Muscle of leg (tissue), 11 donors: ENCODE results near the gene DIS3L. TPM values are rescaled to one million over a fixed set of nuclear protein-coding genes. Genes with fewer than 3 reads are reported as not detected.

Experiments
- DNase-seq: peaks from one replicate; pipeline ENCODE4 v3.0.0; 2013
- H3K27ac ChIP-seq: one replicate; pipeline ENCODE4 v1.5.1; 2013; ENCODE audit warnings: mild to moderate bottlenecking, low read length, control low read depth
- H3K27me3 ChIP-seq: one replicate; pipeline ENCODE4 v1.6.1; 2013; ENCODE audit warnings: low read length; ENCODE audit not compliant: control insufficient read depth, insufficient read depth
- H3K36me3 ChIP-seq: one replicate; pipeline ENCODE4 v1.6.1; 2013; ENCODE audit warnings: low read length; ENCODE audit not compliant: control insufficient read depth, insufficient read depth
- H3K4me1 ChIP-seq: one replicate; pipeline ENCODE4 v1.6.1; 2013; ENCODE audit warnings: low read length; ENCODE audit not compliant: control insufficient read depth, insufficient read depth
- H3K4me3 ChIP-seq: one replicate; pipeline ENCODE4 v1.5.1; 2013; ENCODE audit warnings: low read length, control low read depth
- H3K9me3 ChIP-seq: replicated peaks from 2 replicates; pipeline ENCODE4 v1.6.1; 2013; ENCODE audit warnings: low read depth, low read length; ENCODE audit not compliant: control insufficient read depth
- WGBS: methylation state at CpG from one replicate; pipeline ENCODE4 v1.1.5; 2013; ENCODE audit warnings: missing lambda C conversion rate; ENCODE audit not compliant: insufficient coverage; 5-methylcytosine and 5-hydroxymethylcytosine counted together
- polyA plus RNA-seq, 8 donors: library from polyadenylated mRNA; unstranded; fragments of 120-200 nt; gene quantifications; one replicate each; pipeline versions ENCODE4 v1.2.1 to v1.2.3, GENCODE V29; 2013; ENCODE audit warnings: inconsistent platforms in 1 of 8, low replicate concordance in 1 of 8; ENCODE audit not compliant: insufficient read length in 8 of 8, insufficient read depth in 1 of 8
- total RNA-seq: library from RNA; stranded (reverse); fragments of 120-200 nt; gene quantifications from one replicate; pipeline ENCODE4 v1.2.4, GENCODE V29; 2013

The DIS3L gene
- total and polyA plus RNA-seq, 9 donors: 21.5 to 33.1 (median 29.9) TPM

DNA sequence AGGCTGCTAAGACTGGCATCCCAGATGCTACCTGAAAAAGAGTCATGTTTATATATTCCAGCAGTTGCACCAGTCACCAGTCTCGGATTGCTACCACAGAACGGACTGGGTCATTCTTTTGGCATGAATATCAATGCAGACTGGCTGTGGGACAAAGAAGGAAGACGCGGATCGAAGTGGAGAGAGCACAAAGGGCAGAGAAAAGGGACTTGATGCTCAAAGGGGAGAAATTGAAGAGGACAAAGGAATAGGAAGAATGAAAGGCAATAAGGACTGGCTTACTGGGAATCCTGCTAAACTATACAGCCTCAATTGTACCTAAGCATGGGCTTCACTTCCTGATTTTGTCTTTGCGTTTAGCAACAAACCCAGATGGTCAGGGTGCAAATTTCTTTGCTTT lies 15.3 kb upstream of the DIS3L start:
- 67% methylated on average over 5 of the region's 6 CpGs for WGBS
- no peaks in the 10 kb centered on the region for H3K9me3 ChIP-seq
- H3K4me3 ChIP-seq: no peak overlapping the region
- H3K36me3 ChIP-seq: no peaks in the 10 kb centered on the region
- no peak overlapping the region for H3K27ac ChIP-seq
- H3K27me3 ChIP-seq: no peaks in the 10 kb centered on the region
- no peaks in the 10 kb centered on the region for H3K4me1 ChIP-seq
- no peak for DNase-seq

DNA sequence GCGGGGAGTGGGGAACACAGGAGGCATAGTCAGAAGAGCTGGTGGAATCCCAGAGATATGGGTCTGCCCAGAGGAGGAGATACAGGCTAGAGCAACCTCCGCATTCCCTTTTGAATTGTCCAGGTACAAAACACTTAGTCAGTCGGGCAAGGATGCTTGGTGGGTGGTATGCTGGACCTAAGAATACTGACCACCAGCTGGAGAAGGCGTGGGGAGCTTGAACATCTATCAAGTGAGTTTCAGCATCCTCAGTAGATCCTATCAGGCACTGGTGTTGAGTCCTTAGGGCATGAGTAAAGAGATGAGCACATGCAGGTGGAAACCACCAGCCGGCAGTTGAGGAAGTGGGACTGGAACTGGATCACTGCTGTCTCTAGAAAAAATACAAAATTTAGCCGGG lies 14.7 kb upstream of the DIS3L start:
- no peaks in the 10 kb centered on the region for H3K36me3 ChIP-seq
- WGBS: 89% methylated on average over 6 of the region's 6 CpGs
- H3K9me3 ChIP-seq: no peaks in the 10 kb centered on the region
- no peak overlapping the region for H3K27ac ChIP-seq
- no peaks in the 10 kb centered on the region for H3K4me1 ChIP-seq
- no peaks in the 10 kb centered on the region for H3K27me3 ChIP-seq
- no peak overlapping the region for H3K4me3 ChIP-seq
- DNase-seq: no peak

DNA sequence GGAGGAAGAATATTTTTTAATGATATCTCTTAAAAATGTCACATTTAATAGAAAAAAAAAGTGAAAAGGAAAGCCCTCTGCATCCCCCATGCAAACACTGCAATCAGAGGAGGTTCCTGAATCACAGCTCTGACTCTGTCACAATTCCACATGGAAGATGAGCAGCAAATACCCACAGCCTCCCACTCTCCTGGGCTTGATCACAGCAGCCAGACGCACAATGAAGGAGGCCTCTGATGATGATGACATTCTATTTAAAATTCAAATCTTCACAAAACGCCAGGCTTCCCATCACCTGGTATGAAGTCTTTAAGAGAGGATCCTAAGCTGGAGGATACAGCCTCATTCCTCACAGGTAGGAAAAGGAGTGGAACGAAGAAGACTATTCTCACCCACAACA lies 9.1 kb upstream of the DIS3L start:
- Histone ChIP-seq H3K4me3 (no peak overlapping the region), H3K27ac (no peak overlapping the region), H3K9me3 (no peaks in the 10 kb centered on the region), H3K36me3 (peaks cover 4% of the 10 kb centered on the region), H3K27me3 (no peaks in the 10 kb centered on the region), H3K4me1 (peaks cover 8% of the 10 kb centered on the region)
- DNase-seq: no peak
- WGBS: no CpG with 5 or more reads among the region's 3 CpGs

DNA sequence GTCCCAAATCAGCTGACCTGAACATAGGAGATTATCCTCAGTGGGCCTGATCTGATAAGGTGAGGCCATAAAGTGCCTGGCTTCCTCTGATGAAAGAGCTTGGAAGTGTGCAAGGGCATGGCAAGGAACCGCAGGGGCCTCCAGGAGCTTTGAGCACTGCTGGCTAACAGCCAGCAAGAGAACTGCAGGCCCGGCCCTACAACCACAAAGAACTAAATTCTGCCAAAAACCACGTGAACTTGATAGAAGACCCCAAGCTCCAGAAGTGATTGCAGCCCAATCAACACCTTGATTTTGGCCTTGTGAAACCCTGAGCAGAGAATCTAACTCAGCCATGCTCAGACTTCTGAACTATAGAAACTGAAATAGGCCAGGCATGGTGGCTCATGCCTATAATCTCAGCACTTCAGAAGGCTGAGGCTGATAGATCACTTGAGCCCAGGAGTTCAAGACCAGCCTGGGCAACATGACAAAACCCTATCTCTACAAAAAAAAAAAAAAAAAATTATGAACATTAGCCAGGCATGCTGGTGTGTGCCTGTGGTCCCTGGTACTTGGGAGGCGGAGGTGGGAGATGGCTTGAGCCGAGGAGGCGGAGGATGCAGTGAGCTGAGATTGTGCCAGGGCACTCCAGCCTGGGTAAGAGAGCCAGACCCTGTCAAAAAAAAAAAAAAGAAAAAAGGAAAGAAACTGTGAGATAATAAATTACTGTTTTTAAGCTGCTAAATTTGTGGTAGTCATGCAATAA lies 7.7 kb upstream of the DIS3L start:
- no peak for DNase-seq
- Histone ChIP-seq H3K27ac (no peak overlapping the region), H3K36me3 (peaks cover 4% of the 10 kb centered on the region), H3K27me3 (no peaks in the 10 kb centered on the region), H3K9me3 (no peaks in the 10 kb centered on the region), H3K4me3 (no peak overlapping the region), H3K4me1 (peaks cover 9% of the 10 kb centered on the region)
- WGBS: 66% methylated on average over 5 of the region's 6 CpGs

DNA sequence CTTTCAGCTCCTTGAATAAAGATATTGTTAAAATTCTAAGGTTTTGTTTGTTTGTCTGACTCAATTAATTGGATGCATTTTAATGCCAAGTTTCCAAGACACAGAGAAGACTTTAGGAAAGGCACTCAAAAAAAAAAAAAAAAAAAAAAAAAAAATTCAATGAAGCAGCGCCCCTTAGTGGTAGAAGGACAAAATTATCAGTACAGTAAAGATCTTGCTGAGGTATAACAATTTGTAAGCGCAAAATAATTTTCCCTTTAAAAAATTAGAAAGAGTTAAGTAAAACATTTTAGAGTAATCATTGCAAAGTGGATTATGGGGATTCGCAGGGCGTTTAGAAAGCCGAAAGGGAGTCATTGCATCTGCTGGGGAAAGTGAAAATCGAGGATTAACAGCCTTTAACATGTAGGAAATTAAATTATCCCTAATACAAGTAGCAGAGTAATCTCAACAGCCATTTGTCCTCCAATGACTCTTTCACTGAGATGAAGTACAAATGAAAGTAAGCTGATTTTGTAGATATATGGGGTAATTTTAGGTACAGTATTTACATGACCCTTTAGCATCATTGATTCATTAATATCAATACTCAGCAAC lies 5.8 kb upstream of the DIS3L start:
- Histone ChIP-seq H3K4me3 (no peak overlapping the region), H3K9me3 (no peaks in the 10 kb centered on the region), H3K27me3 (no peaks in the 10 kb centered on the region), H3K4me1 (peaks cover 12% of the 10 kb centered on the region), H3K36me3 (peaks cover 4% of the 10 kb centered on the region), H3K27ac (no peak overlapping the region)
- peak; percentile 63 for DNase-seq
- WGBS: no CpG with 5 or more reads among the region's 6 CpGs

DNA sequence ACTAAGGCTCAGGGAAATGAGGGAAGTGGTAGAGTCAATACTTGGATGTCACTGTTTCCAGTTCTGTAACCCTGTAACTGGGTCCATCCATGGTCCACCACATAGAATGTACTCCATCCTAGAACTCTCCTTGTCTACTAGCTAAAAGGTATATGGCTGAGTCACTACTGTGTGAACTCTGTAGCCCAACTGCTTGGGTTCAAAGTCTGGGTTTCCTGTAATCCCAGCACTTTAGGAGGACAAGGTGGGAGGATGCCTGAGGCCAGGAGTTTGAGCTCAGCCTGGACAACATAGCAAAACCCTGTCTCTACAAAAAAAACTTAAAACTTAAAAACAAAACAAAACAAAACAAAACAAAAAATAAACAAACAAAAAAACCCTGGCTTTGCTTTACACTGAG lies 5.3 kb upstream of the DIS3L start:
- peaks cover 17% of the 10 kb centered on the region for H3K4me1 ChIP-seq
- no peak for DNase-seq
- peaks cover 4% of the 10 kb centered on the region for H3K36me3 ChIP-seq
- H3K27ac ChIP-seq: no peak overlapping the region
- no peaks in the 10 kb centered on the region for H3K9me3 ChIP-seq
- H3K27me3 ChIP-seq: no peaks in the 10 kb centered on the region
- H3K4me3 ChIP-seq: no peak overlapping the region

DNA sequence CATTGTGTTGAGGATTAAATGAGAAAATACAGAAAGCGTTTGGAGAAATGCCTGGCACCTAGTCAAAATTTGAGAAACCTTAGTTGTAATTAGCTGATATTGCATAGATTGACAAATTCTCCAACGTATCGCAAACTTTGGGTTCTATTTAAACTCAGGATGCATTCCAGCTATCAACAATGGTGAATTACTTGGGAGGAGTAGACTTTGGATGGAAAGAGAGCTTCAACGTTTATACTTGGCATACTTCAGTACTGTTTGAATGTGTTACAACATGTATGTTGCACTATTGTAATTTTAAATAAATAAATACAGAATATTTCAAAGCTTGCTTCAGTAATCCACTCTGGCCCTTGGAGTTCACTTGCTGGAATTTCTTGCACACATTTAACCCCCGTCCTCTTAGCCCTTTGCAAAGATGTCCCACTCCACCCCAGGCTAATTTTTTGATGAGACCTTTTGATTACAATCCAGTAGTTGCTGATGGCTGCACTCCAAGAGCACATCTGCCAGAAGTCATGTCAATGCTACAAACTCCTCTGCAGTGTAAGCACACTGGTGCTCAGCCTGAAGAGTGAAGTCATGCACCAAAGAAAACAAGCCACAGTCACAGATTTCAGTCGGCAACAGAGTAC lies 4.7 kb upstream of the DIS3L start:
- Histone ChIP-seq H3K4me1 (peaks cover 17% of the 10 kb centered on the region), H3K27me3 (no peaks in the 10 kb centered on the region), H3K9me3 (no peaks in the 10 kb centered on the region), H3K27ac (peak overlapping the region; percentile 55), H3K4me3 (no peak overlapping the region), H3K36me3 (peaks cover 4% of the 10 kb centered on the region)
- WGBS: no CpG with 5 or more reads among the region's 6 CpGs
- peak; percentile 74 for DNase-seq

DNA sequence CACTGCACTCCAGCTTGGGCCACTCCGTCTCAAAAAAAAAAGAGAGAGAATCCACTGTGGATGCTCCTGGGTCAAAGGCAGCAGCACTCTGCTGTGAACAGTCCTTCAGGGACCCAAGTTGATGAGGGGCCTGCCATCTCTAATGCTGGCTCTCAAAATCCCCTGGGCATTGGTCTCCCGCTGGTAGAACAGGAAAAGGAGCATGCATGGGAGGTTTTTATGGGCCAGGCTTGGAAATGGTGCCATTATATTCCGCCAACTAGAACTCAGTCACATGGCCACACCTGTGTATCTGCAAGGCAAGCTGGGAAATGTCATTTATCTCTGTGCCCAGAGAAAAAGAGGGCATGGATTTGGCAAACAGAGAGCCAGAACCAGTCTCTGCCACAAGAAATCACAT lies 3.4 kb upstream of the DIS3L start:
- Histone ChIP-seq H3K27me3 (no peaks in the 10 kb centered on the region), H3K36me3 (peaks cover 4% of the 10 kb centered on the region), H3K4me1 (peaks cover 27% of the 10 kb centered on the region), H3K9me3 (no peaks in the 10 kb centered on the region), H3K27ac (no peak overlapping the region), H3K4me3 (no peak overlapping the region)
- DNase-seq: no peak
- 95% methylated on average over 2 of the region's 3 CpGs for WGBS

DNA sequence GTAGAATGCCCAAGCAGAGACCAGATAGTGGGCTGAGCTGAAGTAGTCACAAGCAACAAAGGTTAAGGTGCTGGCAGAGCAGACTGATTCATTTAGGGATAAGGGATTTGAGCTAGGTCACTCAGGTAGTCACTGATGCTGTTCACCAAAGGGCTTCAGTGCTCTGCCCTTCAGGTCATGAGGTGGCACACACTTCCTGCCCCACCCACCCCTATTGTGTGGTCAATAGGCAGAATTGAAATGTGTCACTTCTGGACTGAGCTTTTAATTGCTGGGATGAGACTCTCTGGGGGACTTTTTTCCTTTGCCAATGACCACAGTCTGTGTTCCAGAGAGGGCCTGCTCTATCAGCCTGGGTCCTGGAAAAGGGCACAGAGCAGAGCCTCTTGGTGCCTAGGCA lies 2.9 kb upstream of the DIS3L start:
- H3K9me3 ChIP-seq: no peaks in the 10 kb centered on the region
- peaks cover 1% of the 10 kb centered on the region for H3K36me3 ChIP-seq
- peaks cover 28% of the 10 kb centered on the region for H3K4me1 ChIP-seq
- no peak for DNase-seq
- no peaks in the 10 kb centered on the region for H3K27me3 ChIP-seq
- H3K27ac ChIP-seq: no peak overlapping the region
- no peak overlapping the region for H3K4me3 ChIP-seq

DNA sequence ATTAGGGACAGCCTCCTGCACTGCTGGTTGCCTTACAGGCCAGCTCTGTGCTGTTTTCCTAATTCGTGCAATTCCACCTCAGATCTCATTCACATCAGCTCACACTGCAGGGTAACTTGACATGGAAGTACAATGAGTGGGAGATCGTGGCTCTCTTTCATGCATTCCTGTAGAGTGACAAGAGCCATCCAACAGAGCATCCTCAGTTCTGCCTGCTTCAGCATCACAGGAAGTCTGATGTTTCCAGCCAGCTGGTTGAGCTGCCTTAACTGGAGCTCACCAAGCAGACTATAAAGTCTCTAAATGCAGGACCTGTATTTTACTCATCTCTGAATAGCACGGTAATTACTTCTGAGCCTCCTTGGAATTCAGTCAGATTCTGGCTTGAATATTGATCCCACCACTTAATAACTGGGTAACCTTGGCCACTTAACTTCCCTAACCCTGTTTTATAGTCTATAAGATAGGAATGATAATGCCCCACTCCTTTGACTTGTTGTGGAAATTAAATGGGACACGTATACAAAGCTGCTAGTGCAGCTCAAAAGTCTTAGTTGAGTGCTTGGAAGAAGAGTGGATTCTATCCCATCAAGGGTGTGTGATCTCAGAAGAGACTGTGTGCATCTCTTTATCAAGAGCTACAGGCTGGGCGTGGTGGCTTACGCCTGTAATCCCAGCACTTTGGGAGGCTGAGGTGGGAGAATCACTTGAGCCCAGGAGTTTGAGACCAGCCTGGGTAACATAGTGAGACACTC lies 1.4 kb upstream of the DIS3L start:
- Histone ChIP-seq H3K9me3 (no peaks in the 10 kb centered on the region), H3K4me3 (no peak overlapping the region), H3K36me3 (peaks cover 3% of the 10 kb centered on the region), H3K27ac (no peak overlapping the region), H3K27me3 (no peaks in the 10 kb centered on the region), H3K4me1 (peaks cover 28% of the 10 kb centered on the region)
- 48% methylated on average over 2 of the region's 6 CpGs for WGBS
- no peak for DNase-seq
